GM19468 (cell line): ENCODE results near the gene STX11.

Source experiments
- ATAC-seq: cut with Tn5 transposase; IDR thresholded peaks from one replicate; pipeline ENCODE4 v1.9.1; 2021; ENCODE audit warnings: mild to moderate bottlenecking, moderate library complexity, moderate number of reproducible peaks; ENCODE audit not compliant: unreplicated experiment; ENCODE audit errors: extremely low read depth

STX11 gene

GRCh38 chr6:144211160-144211559 lies 60.8 kb downstream of the STX11 start:
- no peak for ATAC-seq

GRCh38 chr6:144213315-144213714 lies 63.0 kb downstream of the STX11 start:
- ATAC-seq, result no peak

- ATAC-seq, result no peak
Observed at GRCh38 chr6:144214029-144214428, 63.7 kb downstream of the STX11 start.

- no peak for ATAC-seq
Observed at GRCh38 chr6:144214622-144215401, 64.5 kb downstream of the STX11 start.

GRCh38 chr6:144215402-144215931 lies 65.2 kb downstream of the STX11 start:
- ATAC-seq, result no peak

- peak; percentile 91 for ATAC-seq
Observed at GRCh38 chr6:144215932-144216667, 65.8 kb downstream of the STX11 start.

- ATAC-seq, result peak; percentile 17
Observed at GRCh38 chr6:144216668-144217218, 66.4 kb downstream of the STX11 start.

- ATAC-seq, result no peak
Observed at GRCh38 chr6:144217264-144217663, 66.9 kb downstream of the STX11 start.

GRCh38 chr6:144217797-144218196 lies 67.5 kb downstream of the STX11 start:
- no peak for ATAC-seq

GRCh38 chr6:144219056-144219685 lies 68.9 kb downstream of the STX11 start:
- no peak for ATAC-seq

GRCh38 chr6:144220031-144220790 lies 69.9 kb downstream of the STX11 start:
- ATAC-seq, result no peak

- no peak for ATAC-seq
Observed at GRCh38 chr6:144223686-144224085, 73.4 kb downstream of the STX11 start.

GRCh38 chr6:144231721-144232120 lies 81.4 kb downstream of the STX11 start:
- no peak for ATAC-seq

- no peak for ATAC-seq
Observed at GRCh38 chr6:144232176-144232831, 82.0 kb downstream of the STX11 start.

- no peak for ATAC-seq
Observed at GRCh38 chr6:144232832-144233230, 82.5 kb downstream of the STX11 start.

GRCh38 chr6:144234399-144234798 lies 84.1 kb downstream of the STX11 start:
- no peak for ATAC-seq

GRCh38 chr6:144234935-144235334 lies 84.6 kb downstream of the STX11 start:
- no peak for ATAC-seq
